ENCODE data around the gene SYNE1. TPM values are rescaled to one million over a fixed set of nuclear protein-coding genes. Genes with fewer than 3 reads are reported as not detected.

The SYNE1 gene
- polyA plus RNA-seq, 1 donor from 2014 or later, result 38.5 TPM

DNA sequence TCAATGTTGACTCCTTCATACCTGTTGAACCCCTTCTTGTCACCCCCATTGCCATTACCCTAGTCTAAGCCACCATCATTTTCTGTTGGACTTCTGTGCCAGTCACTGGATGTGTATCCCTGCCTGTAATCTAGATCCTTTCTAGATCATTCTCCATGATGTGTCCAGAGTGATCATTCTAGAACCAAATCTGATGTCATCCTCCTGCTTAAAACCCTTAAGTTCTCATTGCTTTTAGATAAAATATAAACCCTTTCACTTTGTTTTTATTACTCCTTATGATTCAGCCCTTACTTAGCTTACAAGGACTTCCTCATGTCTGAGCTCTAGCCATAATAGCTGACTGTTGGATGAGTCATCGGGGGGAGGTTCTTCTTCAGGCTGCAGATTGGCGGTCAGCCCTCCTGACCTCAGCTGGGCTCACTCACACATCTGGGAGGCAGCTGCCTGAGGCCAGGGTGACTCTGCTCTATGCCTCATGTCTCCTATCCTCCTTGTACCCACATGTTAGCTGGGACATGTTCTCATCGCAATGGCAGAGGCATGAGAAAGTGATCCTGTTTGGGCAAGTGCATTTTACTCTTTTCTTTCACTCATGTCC lies 542.1 kb downstream of the SYNE1 start:
- TF ChIP-seq RAD21 (conservative IDR thresholded peaks at IDR 0.05) (no peak), POLR2AphosphoS5 (IDR thresholded peaks at IDR 0.05) (no peak), TAF1 (IDR thresholded peaks at IDR 0.05; ENCODE audit: low read depth) (no peak)
- Histone ChIP-seq H2AFZ (ENCODE audit: low read depth, low read length) (no peak overlapping the region), H3K9me3 (ENCODE audit: low read length) (no peaks in the 10 kb centered on the region), H3K27ac (ENCODE audit: low read length) (no peak overlapping the region), H3K36me3 (ENCODE audit: insufficient read depth, low read length) (no peaks in the 10 kb centered on the region), H3K4me3 (ENCODE audit: low read length) (no peak overlapping the region), H3K4me2 (ENCODE audit: low read length) (no peak overlapping the region), H3K9me2 (ENCODE audit: insufficient read depth, low read length) (no peaks in the 10 kb centered on the region), H3K79me2 (replicated peaks; ENCODE audit: insufficient read depth, low read length) (no peaks in the 10 kb centered on the region), H4K20me1 (ENCODE audit: insufficient read depth) (no peaks in the 10 kb centered on the region), H3K9ac (ENCODE audit: low read length) (no peak overlapping the region), H3K27me3 (ENCODE audit: insufficient read depth, low read depth, low read length) (no peaks in the 10 kb centered on the region), H3F3A (ENCODE audit: insufficient read depth, low read length, poor library complexity, severe bottlenecking) (no peaks in the 10 kb centered on the region)

DNA sequence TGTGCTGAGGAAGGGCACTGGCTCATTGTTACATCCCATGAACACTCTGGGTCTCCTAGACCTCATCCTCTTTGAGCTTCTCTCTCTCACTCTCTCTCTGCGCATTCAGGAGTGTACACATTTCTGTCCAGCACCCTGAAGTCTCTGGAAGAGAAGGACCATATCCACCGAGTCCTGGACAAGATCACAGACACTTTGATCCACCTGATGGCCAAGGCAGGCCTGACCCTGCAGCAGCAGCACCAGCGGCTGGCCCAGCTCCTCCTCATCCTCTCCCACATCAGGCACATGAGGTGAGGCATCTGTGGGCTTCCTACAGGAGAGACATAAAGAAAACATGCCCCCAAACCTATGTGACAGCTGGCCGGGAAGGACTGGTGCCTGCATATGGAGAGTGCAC lies 542.9 kb downstream of the SYNE1 start:
- H3F3A ChIP-seq (ENCODE audit: insufficient read depth, low read length, poor library complexity, severe bottlenecking), result no peaks in the 10 kb centered on the region
- H3K9me2 ChIP-seq (ENCODE audit: insufficient read depth, low read length), result no peaks in the 10 kb centered on the region
- no peak overlapping the region for H3K4me3 ChIP-seq (ENCODE audit: low read length)
- no peaks in the 10 kb centered on the region for H4K20me1 ChIP-seq (ENCODE audit: insufficient read depth)
- no peak for TF ChIP-seq TAF1 (IDR thresholded peaks at IDR 0.05; ENCODE audit: low read depth)
- TF ChIP-seq REST (IDR thresholded peaks at IDR 0.05; ENCODE audit: borderline replicate concordance), result no peak
- no peak overlapping the region for H2AFZ ChIP-seq (ENCODE audit: low read depth, low read length)
- H3K9ac ChIP-seq (ENCODE audit: low read length), result no peak overlapping the region
- H3K79me2 ChIP-seq (replicated peaks; ENCODE audit: insufficient read depth, low read length), result no peaks in the 10 kb centered on the region
- no peaks in the 10 kb centered on the region for H3K27me3 ChIP-seq (ENCODE audit: insufficient read depth, low read depth, low read length)
- H3K9me3 ChIP-seq (ENCODE audit: low read length), result no peaks in the 10 kb centered on the region
- H3K36me3 ChIP-seq (ENCODE audit: insufficient read depth, low read length), result no peaks in the 10 kb centered on the region
- H3K27ac ChIP-seq (ENCODE audit: low read length), result no peak overlapping the region
- H3K4me2 ChIP-seq (ENCODE audit: low read length), result no peak overlapping the region

GRCh38 chr6:152093711-152094110 lies 543.5 kb downstream of the SYNE1 start:
- Histone ChIP-seq H3K27me3 (ENCODE audit: insufficient read depth, low read depth, low read length) (no peaks in the 10 kb centered on the region), H3K4me2 (ENCODE audit: low read length) (no peak overlapping the region), H4K20me1 (ENCODE audit: insufficient read depth) (no peaks in the 10 kb centered on the region), H3K27ac (ENCODE audit: low read length) (no peak overlapping the region), H3K36me3 (ENCODE audit: insufficient read depth, low read length) (no peaks in the 10 kb centered on the region), H3K79me2 (replicated peaks; ENCODE audit: insufficient read depth, low read length) (no peaks in the 10 kb centered on the region), H3K4me3 (ENCODE audit: low read length) (no peak overlapping the region), H3K9ac (ENCODE audit: low read length) (no peak overlapping the region), H3K9me3 (ENCODE audit: low read length) (no peaks in the 10 kb centered on the region), H3F3A (ENCODE audit: insufficient read depth, low read length, poor library complexity, severe bottlenecking) (no peaks in the 10 kb centered on the region), H3K9me2 (ENCODE audit: insufficient read depth, low read length) (no peaks in the 10 kb centered on the region), H2AFZ (ENCODE audit: low read depth, low read length) (no peak overlapping the region)
- TF ChIP-seq REST (IDR thresholded peaks at IDR 0.05; ENCODE audit: borderline replicate concordance), result no peak
- no peak for TF ChIP-seq MXI1 (conservative IDR thresholded peaks at IDR 0.05; ENCODE audit: poor library complexity, severe bottlenecking)
- TF ChIP-seq TAF1 (IDR thresholded peaks at IDR 0.05; ENCODE audit: low read depth), result no peak
- no peak for TF ChIP-seq SMC3 (conservative IDR thresholded peaks at IDR 0.05; ENCODE audit: poor library complexity)
- TF ChIP-seq EP300 (conservative IDR thresholded peaks at IDR 0.05; ENCODE audit: poor library complexity, severe bottlenecking), result no peak
- TF ChIP-seq CTCF (IDR thresholded peaks at IDR 0.05; ENCODE audit: poor library complexity, severe bottlenecking), result no peak
- TF ChIP-seq RAD21 (conservative IDR thresholded peaks at IDR 0.05), result no peak
- TF ChIP-seq POLR2AphosphoS5 (IDR thresholded peaks at IDR 0.05), result no peak
- no peak for TF ChIP-seq EZH2 (IDR thresholded peaks at IDR 0.05; ENCODE audit: borderline replicate concordance, insufficient read depth, low read length, poor library complexity, severe bottlenecking)
